ENCODE measurements around the gene PCDHGB3. TPM values are rescaled to one million over a fixed set of nuclear protein-coding genes. Genes with fewer than 3 reads are reported as not detected.
"Not testable (repeated sequence)": the region's sequence is repeated elsewhere in the genome, so short reads cannot be mapped to it uniquely, and the experiment has no call there.

Gene PCDHGB3
- polyA plus RNA-seq, 1 donor, result 1.8 TPM

DNA sequence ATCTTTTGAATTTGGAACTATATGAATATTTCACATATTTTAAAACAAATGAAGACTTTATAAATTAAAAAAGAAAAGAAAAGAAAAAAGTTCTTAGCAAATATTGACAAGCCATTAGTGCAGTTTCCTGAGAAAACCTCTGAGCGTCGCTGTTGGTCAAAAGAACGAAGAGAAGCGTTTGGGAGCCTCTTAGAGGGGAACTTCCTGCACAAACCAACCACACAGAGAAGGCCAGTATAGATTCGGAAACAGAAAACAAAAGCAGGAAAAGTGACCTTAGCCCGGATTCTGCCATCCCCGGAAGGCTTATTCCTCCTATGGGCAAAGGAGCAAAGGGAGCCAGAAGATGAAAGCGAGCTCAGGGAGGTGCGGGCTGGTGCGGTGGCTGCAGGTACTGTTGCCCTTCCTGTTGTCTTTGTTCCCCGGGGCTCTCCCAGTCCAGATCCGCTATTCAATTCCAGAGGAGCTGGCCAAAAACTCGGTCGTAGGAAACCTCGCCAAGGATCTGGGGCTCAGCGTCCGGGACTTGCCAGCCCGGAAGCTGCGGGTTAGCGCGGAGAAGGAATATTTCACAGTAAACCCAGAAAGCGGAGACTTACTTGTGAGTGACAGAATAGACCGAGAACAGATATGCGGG is 10.1 kb upstream of the PCDHGB3 start, which contains the start of gene PCDHGB2:
TSS of gene PCDHGB2 (plus strand) at position 205 of the 637 bp plus-strand sequence. CDS start at position 347, 142 bp downstream.
- no peak for DNase-seq

DNA sequence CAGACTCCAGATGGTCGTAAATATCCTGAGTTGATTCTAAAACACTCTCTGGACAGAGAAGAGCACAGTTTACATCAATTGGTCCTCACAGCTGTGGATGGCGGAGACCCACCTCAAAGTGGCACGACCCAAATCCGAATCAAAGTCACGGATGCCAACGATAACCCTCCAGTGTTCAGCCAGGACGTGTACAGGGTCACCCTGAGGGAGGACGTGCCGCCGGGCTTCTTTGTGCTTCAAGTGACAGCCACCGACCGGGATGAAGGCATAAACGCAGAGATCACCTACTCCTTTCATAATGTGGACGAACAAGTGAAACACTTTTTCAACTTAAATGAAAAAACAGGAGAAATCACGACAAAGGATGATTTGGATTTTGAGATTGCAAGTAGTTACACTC is 9.4 kb upstream of the PCDHGB3 start:
- no peak for DNase-seq

DNA sequence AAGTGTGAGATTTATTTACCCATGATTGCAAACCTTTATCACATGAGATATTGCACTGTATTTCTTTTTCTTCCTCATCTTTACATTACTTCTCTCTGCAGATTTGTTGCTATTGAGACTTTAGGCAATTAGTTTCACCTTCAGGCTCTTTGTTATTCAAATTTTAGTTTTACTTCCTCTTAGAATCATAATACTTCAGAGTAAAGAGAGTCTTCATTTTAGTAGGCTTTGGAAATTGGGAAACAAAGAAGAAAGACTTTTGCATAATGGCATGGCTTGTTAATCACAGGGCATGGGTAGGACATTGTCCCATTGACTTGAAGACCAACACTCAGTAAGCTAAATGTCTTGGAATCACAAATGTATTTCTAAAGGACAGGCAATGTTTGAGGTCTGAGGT is 7.3 kb upstream of the PCDHGB3 start:
- no peak for DNase-seq

DNA sequence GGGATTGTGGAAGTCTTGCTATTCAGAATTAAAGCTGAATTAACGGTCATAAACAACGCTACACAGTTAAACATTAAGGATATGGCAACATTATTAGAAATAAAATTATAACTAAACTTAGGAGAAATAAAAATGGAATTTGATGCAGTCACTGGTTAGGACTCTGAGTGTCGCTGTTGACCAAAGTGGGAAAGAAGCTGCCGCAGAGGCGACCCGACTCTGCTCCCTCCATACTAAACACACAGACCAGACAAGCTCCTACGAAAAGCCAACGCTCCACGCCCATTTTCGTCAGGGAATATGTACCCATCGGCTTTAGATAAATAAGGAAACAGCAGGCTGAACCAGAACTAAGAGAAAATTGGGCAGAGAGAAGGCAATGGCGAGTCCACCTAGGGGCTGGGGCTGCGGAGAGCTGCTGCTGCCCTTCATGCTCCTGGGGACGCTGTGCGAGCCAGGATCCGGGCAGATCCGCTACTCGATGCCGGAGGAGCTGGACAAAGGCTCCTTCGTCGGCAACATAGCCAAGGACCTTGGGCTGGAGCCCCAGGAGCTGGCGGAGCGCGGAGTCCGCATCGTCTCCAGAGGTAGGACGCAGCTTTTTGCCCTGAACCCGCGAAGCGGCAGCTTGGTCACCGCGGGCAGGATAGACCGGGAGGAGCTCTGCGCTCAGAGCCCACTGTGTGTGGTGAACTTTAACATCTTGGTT is 5.9 kb upstream of the PCDHGB3 start, which contains the start of gene PCDHGA5:
TSS of gene PCDHGA5 (plus strand) at position 211 of the 709 bp plus-strand sequence. CDS start at position 380, 169 bp downstream.
- no peak for DNase-seq

DNA sequence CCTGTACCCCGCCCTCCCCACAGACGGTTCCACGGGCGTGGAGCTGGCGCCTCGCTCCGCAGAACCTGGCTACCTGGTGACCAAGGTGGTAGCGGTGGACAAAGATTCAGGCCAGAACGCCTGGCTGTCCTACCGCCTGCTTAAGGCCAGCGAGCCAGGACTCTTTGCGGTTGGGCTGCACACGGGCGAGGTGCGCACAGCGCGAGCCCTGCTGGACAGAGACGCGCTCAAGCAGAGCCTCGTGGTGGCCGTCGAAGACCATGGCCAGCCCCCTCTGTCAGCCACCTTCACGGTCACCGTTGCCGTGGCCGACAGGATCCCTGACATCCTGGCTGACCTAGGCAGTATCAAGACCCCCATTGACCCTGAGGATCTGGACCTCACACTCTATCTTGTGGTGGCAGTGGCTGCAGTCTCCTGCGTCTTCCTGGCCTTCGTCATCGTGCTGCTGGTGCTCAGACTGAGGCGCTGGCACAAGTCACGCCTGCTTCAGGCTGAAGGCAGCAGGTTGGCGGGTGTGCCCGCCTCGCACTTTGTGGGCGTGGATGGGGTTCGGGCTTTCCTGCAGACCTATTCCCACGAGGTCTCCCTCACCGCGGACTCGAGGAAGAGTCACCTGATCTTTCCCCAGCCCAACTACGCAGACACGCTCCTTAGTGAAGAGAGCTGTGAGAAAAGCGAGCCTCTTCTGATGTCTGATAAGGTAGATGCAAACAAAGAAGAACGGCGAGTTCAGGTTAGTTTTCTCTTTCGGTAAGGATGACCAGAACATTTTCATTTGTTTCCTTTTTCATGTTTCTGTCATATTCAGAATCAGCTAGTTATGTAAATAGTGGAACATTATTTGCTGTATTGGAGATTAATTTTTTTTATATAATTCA is 3.8 kb upstream of the PCDHGB3 start:
- no peak for DNase-seq

DNA sequence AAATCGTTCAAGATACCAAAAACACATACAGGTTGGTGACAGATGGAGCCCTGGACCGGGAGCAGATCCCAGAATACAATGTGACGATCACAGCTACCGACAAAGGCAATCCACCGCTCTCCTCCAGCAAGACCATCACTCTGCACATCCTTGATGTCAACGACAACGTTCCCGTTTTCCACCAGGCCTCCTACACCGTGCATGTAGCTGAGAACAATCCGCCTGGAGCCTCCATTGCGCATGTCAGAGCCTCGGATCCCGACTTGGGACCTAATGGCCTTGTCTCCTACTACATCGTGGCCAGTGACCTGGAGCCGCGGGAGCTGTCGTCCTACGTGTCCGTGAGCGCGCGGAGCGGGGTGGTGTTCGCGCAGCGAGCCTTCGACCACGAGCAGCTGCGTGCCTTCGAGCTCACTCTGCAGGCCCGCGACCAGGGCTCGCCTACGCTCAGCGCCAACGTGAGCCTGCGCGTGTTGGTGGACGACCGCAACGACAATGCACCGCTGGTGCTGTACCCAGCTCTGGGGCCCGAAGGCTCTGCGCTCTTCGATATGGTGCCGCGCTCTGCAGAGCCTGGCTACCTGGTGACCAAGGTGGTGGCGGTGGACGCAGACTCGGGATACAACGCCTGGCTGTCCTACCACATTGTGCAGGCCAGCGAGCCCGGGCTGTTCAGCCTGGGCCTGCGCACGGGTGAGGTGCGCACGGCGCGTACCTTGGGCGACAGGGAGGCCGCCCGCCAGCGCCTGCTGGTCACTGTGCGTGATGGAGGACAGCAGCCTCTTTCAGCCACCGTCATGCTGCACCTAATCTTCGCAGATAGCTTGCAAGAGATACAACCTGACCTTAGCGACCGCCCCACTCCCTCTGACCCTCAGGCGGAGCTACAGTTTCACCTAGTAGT is 1.8 kb downstream of the PCDHGB3 start:
- no peak for DNase-seq

DNA sequence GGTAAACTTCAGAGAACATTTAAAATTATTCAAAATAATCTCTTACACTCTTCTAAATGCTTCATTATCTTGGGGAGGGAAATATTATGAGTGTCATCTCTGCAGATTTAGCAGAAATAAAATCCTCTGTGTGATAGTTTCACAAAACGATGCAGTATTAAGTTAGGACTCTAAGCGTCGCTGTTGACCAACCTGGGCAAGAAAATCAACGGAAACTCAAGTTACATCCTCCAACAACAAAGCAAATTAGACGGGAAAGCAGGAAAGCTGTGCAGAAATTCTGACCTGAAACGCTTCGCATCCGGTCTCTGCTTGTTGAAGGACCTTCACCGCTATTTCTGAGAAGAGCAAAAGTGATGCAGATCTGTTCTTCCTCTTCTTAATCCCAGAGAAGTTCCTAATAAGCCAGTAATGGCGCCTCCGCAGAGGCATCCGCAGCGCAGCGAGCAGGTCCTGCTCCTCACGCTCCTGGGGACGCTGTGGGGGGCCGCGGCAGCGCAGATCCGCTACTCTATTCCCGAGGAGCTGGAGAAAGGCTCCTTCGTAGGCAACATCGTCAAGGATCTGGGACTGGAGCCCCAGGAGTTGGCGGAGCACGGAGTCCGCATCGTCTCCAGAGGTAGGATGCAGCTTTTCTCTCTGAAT is 3.8 kb downstream of the PCDHGB3 start, which contains the start of gene PCDHGA6:
TSS of gene PCDHGA6 (plus strand) at position 219 of the 645 bp plus-strand sequence. CDS start at position 412, 193 bp downstream.
- no peak for DNase-seq

DNA sequence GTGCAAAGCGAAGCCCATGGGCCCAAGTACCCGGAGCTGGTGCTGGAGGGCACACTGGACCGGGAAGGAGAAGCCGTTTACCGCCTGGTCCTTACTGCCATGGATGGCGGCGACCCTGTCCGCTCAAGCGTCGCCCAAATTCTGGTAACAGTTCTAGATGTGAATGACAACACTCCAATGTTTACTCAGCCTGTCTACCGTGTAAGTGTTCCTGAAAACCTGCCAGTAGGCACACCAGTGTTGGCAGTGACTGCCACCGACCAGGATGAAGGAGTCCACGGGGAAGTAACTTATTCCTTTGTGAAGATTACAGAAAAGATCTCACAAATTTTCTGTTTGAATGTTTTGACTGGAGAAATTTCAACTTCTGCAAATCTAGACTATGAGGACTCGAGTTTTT is 4.6 kb downstream of the PCDHGB3 start:
- no peak for DNase-seq

DNA sequence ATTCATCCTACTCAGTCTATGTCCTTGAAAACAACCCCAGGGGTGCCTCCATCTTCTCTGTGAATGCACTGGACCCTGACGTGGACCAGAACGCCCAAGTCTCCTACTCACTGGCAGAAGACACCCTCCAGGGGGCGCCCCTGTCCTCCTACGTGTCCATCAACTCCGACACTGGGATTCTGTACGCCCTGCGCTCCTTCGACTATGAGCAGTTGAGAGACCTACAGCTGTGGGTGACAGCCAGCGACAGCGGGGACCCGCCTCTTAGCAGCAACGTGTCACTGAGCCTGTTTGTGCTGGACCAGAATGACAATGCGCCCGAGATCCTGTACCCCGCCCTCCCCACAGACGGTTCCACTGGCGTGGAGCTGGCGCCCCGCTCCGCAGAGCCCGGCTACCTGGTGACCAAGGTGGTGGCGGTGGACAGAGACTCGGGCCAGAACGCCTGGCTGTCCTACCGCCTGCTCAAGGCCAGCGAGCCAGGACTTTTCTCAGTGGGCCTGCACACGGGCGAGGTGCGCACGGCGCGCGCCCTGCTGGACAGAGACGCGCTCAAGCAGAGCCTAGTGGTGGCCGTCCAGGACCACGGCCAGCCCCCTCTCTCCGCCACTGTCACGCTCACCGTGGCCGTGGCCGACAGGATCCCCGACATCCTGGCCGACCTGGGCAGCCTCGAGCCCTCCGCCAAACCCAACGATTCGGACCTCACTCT is 5.6 kb downstream of the PCDHGB3 start:
- DNase-seq, result not testable (repeated sequence)

DNA sequence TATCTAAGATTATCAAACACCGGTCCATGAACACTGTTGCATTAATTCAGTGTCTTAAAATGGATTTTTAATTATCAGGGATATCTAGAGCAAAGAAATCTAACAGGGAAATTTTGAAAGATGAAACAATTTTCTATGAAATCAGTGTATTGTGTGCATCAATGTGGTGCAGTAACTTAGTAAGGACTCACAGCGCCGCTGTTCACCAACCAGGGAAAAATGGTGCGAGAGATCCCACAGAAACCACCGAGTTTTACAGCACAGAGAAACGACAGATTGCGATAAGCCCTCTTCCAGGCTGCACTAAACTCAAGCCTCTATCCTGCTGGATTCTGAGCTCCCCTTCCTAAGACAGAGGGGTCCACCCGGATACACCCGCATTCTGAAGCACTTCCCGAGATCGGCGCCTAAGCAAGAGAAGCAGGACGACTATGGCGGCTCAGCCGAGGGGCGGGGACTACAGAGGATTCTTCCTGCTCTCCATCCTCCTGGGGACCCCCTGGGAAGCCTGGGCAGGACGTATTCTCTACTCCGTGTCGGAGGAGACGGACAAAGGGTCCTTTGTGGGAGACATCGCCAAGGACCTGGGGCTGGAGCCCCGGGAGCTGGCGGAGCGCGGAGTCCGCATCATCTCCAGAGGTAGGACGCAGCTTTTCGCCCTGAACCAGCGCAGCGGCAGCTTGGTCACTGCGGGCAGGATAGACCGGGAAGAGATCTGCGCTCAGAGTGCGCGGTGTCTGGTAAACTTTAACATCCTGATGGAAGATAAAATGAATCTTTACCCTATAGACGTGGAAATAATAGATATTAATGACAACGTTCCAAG is 12.6 kb downstream of the PCDHGB3 start, which contains the start of gene PCDHGA7:
TSS of gene PCDHGA7 (plus strand) at position 274 of the 826 bp plus-strand sequence. CDS start at position 432, 158 bp downstream.
- no peak for DNase-seq

DNA sequence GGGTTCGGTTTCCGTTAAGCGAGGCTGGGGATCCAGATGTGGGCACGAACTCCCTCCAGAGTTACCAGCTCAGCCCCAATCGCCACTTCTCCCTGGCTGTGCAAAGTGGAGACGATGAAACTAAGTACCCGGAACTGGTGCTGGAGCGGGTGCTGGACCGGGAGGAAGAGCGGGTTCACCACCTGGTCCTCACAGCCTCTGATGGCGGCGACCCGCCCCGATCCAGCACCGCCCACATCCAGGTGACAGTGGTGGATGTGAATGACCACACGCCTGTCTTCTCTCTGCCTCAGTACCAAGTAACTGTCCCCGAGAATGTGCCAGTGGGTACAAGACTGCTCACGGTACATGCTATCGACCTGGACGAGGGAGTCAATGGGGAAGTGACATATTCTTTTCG is 13.3 kb downstream of the PCDHGB3 start:
- DNase-seq, result no peak

DNA sequence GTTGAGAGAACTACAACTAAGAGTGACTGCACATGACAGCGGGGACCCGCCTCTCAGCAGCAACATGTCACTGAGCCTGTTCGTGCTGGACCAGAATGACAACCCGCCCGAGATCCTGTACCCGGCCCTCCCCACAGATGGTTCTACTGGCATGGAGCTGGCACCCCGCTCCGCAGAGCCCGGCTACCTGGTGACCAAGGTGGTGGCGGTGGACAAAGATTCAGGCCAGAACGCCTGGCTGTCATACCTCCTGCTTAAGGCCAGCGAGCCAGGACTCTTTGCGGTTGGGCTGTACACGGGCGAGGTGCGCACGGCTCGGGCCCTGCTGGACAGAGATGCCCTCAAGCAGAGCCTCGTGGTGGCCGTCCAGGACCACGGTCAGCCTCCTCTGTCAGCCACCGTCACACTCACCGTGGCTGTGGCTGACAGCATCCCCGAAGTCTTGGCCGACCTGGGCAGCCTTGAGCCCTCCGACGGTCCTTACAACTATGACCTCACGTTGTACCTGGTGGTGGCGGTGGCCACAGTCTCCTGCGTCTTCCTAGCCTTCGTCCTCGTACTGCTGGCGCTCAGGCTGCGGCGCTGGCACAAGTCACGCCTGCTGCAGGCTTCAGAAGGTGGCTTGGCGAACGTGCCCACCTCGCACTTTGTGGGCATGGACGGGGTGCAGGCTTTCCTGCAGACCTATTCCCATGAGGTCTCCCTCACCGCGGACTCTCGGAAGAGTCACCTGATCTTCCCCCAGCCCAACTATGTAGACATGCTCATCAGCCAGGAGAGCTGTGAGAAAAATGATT is 14.6 kb downstream of the PCDHGB3 start:
- no peak for DNase-seq

DNA sequence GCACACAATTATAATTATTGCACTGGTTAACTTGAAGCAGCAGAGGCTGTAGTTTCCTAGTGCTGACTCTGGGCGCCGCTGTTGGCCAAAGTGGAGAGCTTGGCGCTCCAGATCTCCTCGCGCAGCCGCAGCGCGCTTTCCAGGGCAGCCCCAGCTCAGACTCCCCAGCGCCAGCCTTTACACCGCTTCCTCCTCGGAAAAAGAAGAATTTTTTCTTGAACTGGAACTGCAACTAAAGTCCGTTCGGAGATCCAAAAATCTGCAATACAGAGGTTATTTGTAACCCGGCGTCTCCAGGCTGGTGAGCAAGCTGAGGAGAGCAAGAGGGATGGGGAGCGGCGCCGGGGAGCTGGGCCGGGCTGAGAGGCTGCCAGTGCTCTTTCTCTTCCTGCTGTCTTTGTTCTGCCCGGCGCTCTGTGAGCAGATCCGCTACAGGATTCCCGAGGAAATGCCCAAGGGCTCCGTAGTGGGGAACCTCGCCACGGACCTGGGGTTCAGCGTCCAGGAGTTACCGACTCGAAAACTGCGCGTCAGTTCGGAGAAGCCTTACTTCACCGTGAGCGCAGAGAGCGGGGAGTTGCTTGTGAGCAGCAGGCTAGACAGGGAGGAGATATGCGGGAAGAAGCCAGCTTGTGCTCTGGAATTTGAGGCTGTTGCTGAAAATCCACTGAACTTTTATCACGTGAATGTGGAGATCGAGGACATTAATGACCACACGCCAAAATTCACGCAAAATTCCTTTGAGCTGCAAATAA is 17.7 kb downstream of the PCDHGB3 start, which contains the start of gene PCDHGB4:
TSS of gene PCDHGB4 (plus strand) at position 142 of the 755 bp plus-strand sequence. CDS start at position 329, 187 bp downstream.
- not testable (repeated sequence) for DNase-seq

DNA sequence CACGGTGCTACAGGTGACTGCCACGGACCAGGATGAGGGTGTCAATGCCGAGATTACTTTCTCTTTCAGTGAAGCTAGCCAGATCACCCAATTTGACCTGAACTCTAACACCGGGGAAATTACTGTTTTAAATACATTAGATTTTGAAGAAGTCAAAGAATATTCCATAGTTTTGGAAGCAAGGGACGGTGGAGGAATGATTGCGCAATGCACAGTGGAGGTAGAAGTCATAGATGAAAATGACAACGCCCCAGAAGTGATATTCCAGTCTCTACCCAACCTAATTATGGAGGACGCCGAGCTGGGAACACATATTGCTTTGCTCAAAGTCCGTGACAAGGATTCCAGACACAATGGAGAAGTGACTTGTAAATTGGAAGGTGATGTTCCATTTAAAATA is 18.6 kb downstream of the PCDHGB3 start:
- DNase-seq, result no peak

DNA sequence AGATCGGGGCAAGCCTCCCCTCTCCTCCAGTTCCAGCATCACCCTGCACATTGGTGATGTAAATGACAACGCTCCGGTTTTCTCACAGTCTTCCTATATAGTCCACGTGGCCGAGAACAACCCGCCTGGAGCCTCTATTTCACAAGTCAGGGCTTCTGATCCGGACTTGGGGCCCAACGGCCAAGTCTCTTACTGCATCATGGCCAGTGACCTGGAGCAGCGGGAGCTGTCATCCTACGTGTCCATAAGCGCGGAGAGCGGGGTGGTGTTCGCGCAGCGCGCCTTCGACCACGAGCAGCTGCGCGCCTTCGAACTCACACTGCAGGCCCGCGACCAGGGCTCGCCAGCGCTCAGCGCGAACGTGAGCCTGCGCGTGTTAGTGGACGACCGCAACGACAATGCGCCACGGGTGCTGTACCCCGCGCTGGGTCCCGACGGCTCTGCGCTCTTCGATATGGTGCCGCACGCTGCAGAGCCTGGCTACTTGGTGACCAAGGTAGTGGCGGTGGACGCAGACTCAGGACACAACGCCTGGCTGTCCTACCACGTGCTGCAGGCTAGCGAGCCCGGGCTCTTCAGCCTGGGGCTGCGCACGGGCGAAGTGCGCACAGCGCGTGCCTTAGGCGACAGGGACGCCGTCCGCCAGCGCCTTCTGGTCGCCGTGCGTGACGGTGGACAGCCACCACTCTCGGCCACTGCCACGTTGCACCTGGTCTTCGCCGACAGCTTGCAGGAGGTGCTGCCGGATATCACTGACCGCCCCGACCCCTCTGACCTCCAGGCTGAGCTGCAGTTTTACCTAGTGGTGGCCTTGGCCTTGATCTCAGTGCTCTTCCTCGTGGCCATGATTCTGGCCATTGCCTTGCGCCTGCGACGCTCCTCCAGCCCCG is 19.4 kb downstream of the PCDHGB3 start:
- no peak for DNase-seq

DNA sequence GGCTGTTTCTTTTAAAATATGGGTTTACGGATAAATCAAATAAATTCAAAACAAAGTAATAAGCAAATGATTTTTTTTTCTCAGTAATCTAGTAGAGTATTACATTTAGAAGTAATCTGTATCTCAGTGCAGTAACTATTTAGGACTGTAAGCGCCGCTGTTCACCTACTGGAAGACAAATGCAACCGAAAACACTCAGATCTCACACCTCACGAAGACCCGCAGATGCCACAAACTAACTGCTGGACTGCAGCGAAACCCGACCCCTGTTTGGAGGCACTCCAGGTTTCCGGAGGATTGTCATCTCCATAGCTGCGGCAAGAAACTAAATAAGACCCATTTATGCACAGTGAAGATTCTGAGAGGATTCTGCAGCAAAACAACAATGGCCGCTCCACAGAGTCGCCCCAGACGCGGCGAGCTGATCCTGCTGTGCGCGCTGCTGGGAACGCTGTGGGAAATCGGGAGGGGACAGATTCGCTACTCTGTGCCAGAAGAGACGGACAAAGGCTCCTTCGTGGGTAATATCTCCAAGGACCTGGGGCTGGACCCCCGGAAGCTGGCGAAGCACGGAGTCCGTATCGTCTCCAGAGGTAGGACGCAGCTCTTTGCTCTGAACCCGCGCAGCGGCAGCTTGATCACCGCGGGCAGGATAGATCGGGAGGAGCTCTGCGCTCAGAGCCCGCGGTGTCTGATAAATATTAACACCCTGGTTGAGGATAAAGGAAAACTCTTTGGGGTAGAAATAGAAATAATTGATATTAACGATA is 22.6 kb downstream of the PCDHGB3 start, which contains the start of gene PCDHGA8:
TSS of gene PCDHGA8 (plus strand) at position 205 of the 770 bp plus-strand sequence. CDS start at position 386, 181 bp downstream.
- DNase-seq, result no peak

Measured in hindlimb muscle (tissue), 1 donor.